ENCODE measurements around the gene UBE2B. TPM values are rescaled to one million over a fixed set of nuclear protein-coding genes. Genes with fewer than 3 reads are reported as not detected.

The UBE2B gene
- total RNA-seq, 3 donors from 2014 or later, result 54.6 to 76.7 (median 72.2) TPM

- intact Hi-C loops (cut with DNase I; ENCODE audit: low total_unique reads), result no loop called here
- no peaks in the 10 kb centered on the region for H3K36me3 ChIP-seq
These were observed 27.3 kb downstream of the UBE2B start for GRCh38 chr5:134398609-134399155.

GRCh38 chr5:134403951-134404350, 32.6 kb downstream of the UBE2B start:
- no peaks in the 10 kb centered on the region for H3K27me3 ChIP-seq

More at GRCh38 chr5:134398609-134399155, 27.3 kb downstream of the UBE2B start:
- no peaks in the 10 kb centered on the region for H3K9me3 ChIP-seq
- no peaks in the 10 kb centered on the region for H3K4me1 ChIP-seq
- TF ChIP-seq POLR2AphosphoS5 (IDR thresholded peaks at IDR 0.05), result peak in 1 of 3 donors; percentile 18
- no peak for TF ChIP-seq POLR2A (IDR thresholded peaks at IDR 0.05)
- DNase-seq (ENCODE audit: low spot score in 2 of 2), result no peak
- H3K27me3 ChIP-seq, result no peaks in the 10 kb centered on the region
- no peak overlapping the region for H3K27ac ChIP-seq
- H3K4me3 ChIP-seq, result no peak overlapping the region

GRCh38 chr5:134406390-134406789, 35.0 kb downstream of the UBE2B start:
- Histone ChIP-seq H3K27me3 (no peaks in the 10 kb centered on the region), H3K27ac (no peak overlapping the region), H3K4me3 (no peak overlapping the region), H3K9me3 (no peaks in the 10 kb centered on the region), H3K4me1 (peaks cover 4 to 8% of the 10 kb centered on the region in 2 donors), H3K36me3 (no peaks in the 10 kb centered on the region)
- no peak for DNase-seq (ENCODE audit: low spot score in 2 of 2)
- intact Hi-C loops (cut with DNase I; ENCODE audit: low total_unique reads), result no loop called here
- TF ChIP-seq CTCF (IDR thresholded peaks at IDR 0.05) (no peak), POLR2AphosphoS5 (IDR thresholded peaks at IDR 0.05) (no peak), POLR2A (IDR thresholded peaks at IDR 0.05) (no peak)

More at GRCh38 chr5:134403951-134404350, 32.6 kb downstream of the UBE2B start:
- no peak for DNase-seq (ENCODE audit: low spot score in 2 of 2)
- Histone ChIP-seq H3K36me3 (no peaks in the 10 kb centered on the region), H3K27ac (no peak overlapping the region), H3K4me1 (no peaks in the 10 kb centered on the region), H3K4me3 (no peak overlapping the region), H3K9me3 (no peaks in the 10 kb centered on the region)
- intact Hi-C loops (cut with DNase I; ENCODE audit: low total_unique reads), result no loop called here
- no peak for TF ChIP-seq POLR2AphosphoS5 (IDR thresholded peaks at IDR 0.05)
- TF ChIP-seq CTCF (IDR thresholded peaks at IDR 0.05), result no peak
- TF ChIP-seq POLR2A (IDR thresholded peaks at IDR 0.05), result no peak

- no peaks in the 10 kb centered on the region for H3K36me3 ChIP-seq
- TF ChIP-seq POLR2AphosphoS5 (IDR thresholded peaks at IDR 0.05) (no peak), POLR2A (IDR thresholded peaks at IDR 0.05) (no peak), CTCF (IDR thresholded peaks at IDR 0.05) (no peak)
- peaks cover 4 to 8% of the 10 kb centered on the region in 2 donors for H3K4me1 ChIP-seq
- H3K4me3 ChIP-seq, result no peak overlapping the region
- no peak for DNase-seq (ENCODE audit: low spot score in 2 of 2)
- intact Hi-C loops (cut with DNase I; ENCODE audit: low total_unique reads), result no loop called here
- H3K9me3 ChIP-seq, result no peaks in the 10 kb centered on the region
- H3K27ac ChIP-seq, result no peak overlapping the region
- H3K27me3 ChIP-seq, result no peaks in the 10 kb centered on the region
These were observed 38.0 kb downstream of the UBE2B start for GRCh38 chr5:134409321-134409720.

GRCh38 chr5:134410822-134411221, 39.5 kb downstream of the UBE2B start:
- peak overlapping the region in 1 of 2 donors; percentile 84 for H3K27ac ChIP-seq
- TF ChIP-seq POLR2AphosphoS5 (IDR thresholded peaks at IDR 0.05), result no peak
- no peak for TF ChIP-seq CTCF (IDR thresholded peaks at IDR 0.05)
- TF ChIP-seq POLR2A (IDR thresholded peaks at IDR 0.05), result no peak
- DNase-seq (ENCODE audit: low spot score in 2 of 2), result no peak
- H3K4me3 ChIP-seq, result peak overlapping the region; percentile 75 to 98 (median 77)
- H3K27me3 ChIP-seq, result no peaks in the 10 kb centered on the region
- peaks cover 4 to 8% of the 10 kb centered on the region in 2 donors for H3K4me1 ChIP-seq
- H3K36me3 ChIP-seq, result no peaks in the 10 kb centered on the region
- H3K9me3 ChIP-seq, result no peaks in the 10 kb centered on the region
- intact Hi-C loops (cut with DNase I; ENCODE audit: low total_unique reads), result loop anchor here (10.0 kb wide), 2 partner anchors 54 to 114 kb away; partner anchors contain the start of gene JADE2
